GM19395 (cell line): ENCODE data around the gene CFL2.

Source experiments
- ATAC-seq: cut with Tn5 transposase; IDR thresholded peaks from one replicate; pipeline ENCODE4 v1.9.1; 2021; ENCODE audit warnings: mild to moderate bottlenecking, moderate library complexity; ENCODE audit not compliant: unreplicated experiment

Gene CFL2

GRCh38 chr14:34676516-34677211 is 37.7 kb downstream of the CFL2 start:
- no peak for ATAC-seq

GRCh38 chr14:34673702-34674101 is 40.7 kb downstream of the CFL2 start:
- no peak for ATAC-seq

- ATAC-seq = no peak
Observed at GRCh38 chr14:34671716-34672115, 42.7 kb downstream of the CFL2 start.

- no peak for ATAC-seq
Observed at GRCh38 chr14:34668111-34668510, 46.3 kb downstream of the CFL2 start.

GRCh38 chr14:34667007-34667406 is 47.4 kb downstream of the CFL2 start:
- no peak for ATAC-seq

- no peak for ATAC-seq
Observed at GRCh38 chr14:34665785-34666435, 48.5 kb downstream of the CFL2 start.

- ATAC-seq = no peak
Observed at GRCh38 chr14:34662561-34663088, 51.8 kb downstream of the CFL2 start.

- no peak for ATAC-seq
Observed at GRCh38 chr14:34660796-34661195, 53.6 kb downstream of the CFL2 start.
